Erythroblast (primary cell): ENCODE data around the gene RPL10A.

ENCODE experiments used
- GATA1 ChIP-seq: IDR thresholded peaks from 2 replicates; pipeline ENCODE4 v1.6.1; 2011; ENCODE audit warnings: low read depth, mild to moderate bottlenecking, control low read depth, low read length, moderate library complexity
- POLR2A ChIP-seq: IDR thresholded peaks from 2 replicates; pipeline ENCODE4 v1.6.1; 2011; ENCODE audit warnings: mild to moderate bottlenecking, low read length

- no peak for TF ChIP-seq POLR2A
- no peak for TF ChIP-seq GATA1
Measured at GRCh38 chr6:35496841-35497570, 28.8 kb downstream of the RPL10A start, which contains the start of gene TEAD3.
